ENCODE measurements around the gene IQGAP2.

GRCh38 chr5:76547242-76547890 lies 144.3 kb downstream of the IQGAP2 start:
- no peak for TF ChIP-seq REST (IDR thresholded peaks at IDR 0.05; ENCODE audit: low read depth)
- TF ChIP-seq CREB1 (IDR thresholded peaks at IDR 0.05; ENCODE audit: low read depth): no peak
- no peak for TF ChIP-seq EP300 (IDR thresholded peaks at IDR 0.05; ENCODE audit: borderline replicate concordance)
- no peak for TF ChIP-seq EGR1 (IDR thresholded peaks at IDR 0.05)
- no peak for TF ChIP-seq MAX (IDR thresholded peaks at IDR 0.05)
- no peak for TF ChIP-seq NFIC (IDR thresholded peaks at IDR 0.05)
- TF ChIP-seq CEBPB (IDR thresholded peaks at IDR 0.05): no peak
- TF ChIP-seq TEAD4 (IDR thresholded peaks at IDR 0.05): no peak
- TF ChIP-seq RAD21 (IDR thresholded peaks at IDR 0.05; ENCODE audit: low read depth): no peak
- TF ChIP-seq YY1 (IDR thresholded peaks at IDR 0.05; ENCODE audit: low read depth): no peak
- no peak for TF ChIP-seq ZBTB7A (IDR thresholded peaks at IDR 0.05; ENCODE audit: low read depth)
